Right atrium auricular region (tissue), 2 donors: ENCODE measurements around the gene COLQ. TPM values are rescaled to one million over a fixed set of nuclear protein-coding genes. Genes with fewer than 3 reads are reported as not detected.
"Not testable (repeated sequence)": the region's sequence is repeated elsewhere in the genome, so short reads cannot be mapped to it uniquely, and the experiment has no call there.

ENCODE experiments used
- DNase-seq: peaks from one replicate; pipeline ENCODE4 v3.0.0-alpha.2; 2019; ENCODE audit warnings: low spot score
- H3K27ac ChIP-seq, 2 donors: fragments of 200-600 bp; sonication (generic); 1 replicate in 1 of 2; 2 replicates in 1 of 2; pipeline ENCODE4 v1.5.1; 2016 to 2019
- H3K27me3 ChIP-seq, 2 donors: fragments of 200-600 bp; sonication (generic); one replicate each; pipeline versions ENCODE4 v1.5.1 to v1.6.0; 2017 to 2019
- H3K36me3 ChIP-seq: fragments of 200-600 bp; sonication (generic); one replicate; pipeline ENCODE4 v1.5.1; 2016
- H3K4me1 ChIP-seq, 2 donors: fragments of 200-600 bp; sonication (generic); one replicate each; pipeline versions ENCODE4 v1.5.1 to v1.6.0; 2017 to 2019
- H3K4me3 ChIP-seq, 2 donors: fragments of 200-600 bp; sonication (generic); 1 replicate in 1 of 2; 2 replicates in 1 of 2; pipeline ENCODE4 v1.5.1; 2017 to 2019; ENCODE audit warnings: mild to moderate bottlenecking in 1 of 2, moderate library complexity in 1 of 2
- H3K9me3 ChIP-seq, 2 donors: fragments of 200-600 bp; sonication (generic); one replicate each; pipeline ENCODE4 v1.5.1; 2019
- total RNA-seq, 2 donors: library from RNA; depleted of rRNA; stranded (reverse); fragments of >200 nt; gene quantifications; one replicate each; pipeline ENCODE4 v1.1.0, GENCODE V29; 2016
- TF ChIP-seq, protein P1 (sequence below), 2 donors: fragments of 200-600 bp; sonication (generic); IDR thresholded peaks; one replicate each; pipeline ENCODE4 v1.5.1; 2019; ENCODE audit warnings: antibody characterized with exemption in 2 of 2

COLQ gene
- total RNA-seq, 2 donors from 2014 or later, result 24.3 to 38.3 TPM

DNA sequence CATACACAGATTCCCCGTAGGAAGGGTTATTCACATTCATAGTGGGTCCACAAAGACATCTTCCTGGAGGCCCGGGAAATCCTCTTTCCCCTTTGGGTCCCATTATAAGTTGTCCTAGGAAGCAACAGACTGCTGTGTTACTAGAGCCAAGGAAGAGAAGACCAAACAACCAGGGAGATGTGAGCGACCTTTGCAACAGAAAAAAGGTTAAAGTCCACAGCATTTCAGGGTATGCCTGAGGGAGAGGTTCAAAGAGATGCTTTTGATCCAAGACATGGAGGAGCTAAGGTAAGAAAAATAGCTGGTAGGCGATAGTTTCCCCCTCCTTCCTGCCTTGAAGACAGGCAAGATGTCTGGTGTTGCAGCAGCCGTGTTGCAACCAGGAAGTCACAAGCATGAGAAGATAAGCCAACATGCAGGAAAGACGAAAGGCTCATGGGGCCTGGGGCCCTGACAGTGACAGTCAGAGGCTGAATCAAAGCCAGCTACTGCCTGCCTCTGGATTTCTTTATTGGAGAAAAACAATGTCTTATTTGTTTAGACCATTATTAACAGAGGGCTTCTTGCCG is 63.2 kb downstream of the COLQ start:
- DNase-seq, result no peak
- Histone ChIP-seq H3K27ac (no peak overlapping the region), H3K27me3 (no peaks in the 10 kb centered on the region), H3K9me3 (no peaks in the 10 kb centered on the region), H3K4me1 (no peaks in the 10 kb centered on the region), H3K4me3 (no peak overlapping the region), H3K36me3 (no peaks in the 10 kb centered on the region)
- TF ChIP-seq, protein P1, sequence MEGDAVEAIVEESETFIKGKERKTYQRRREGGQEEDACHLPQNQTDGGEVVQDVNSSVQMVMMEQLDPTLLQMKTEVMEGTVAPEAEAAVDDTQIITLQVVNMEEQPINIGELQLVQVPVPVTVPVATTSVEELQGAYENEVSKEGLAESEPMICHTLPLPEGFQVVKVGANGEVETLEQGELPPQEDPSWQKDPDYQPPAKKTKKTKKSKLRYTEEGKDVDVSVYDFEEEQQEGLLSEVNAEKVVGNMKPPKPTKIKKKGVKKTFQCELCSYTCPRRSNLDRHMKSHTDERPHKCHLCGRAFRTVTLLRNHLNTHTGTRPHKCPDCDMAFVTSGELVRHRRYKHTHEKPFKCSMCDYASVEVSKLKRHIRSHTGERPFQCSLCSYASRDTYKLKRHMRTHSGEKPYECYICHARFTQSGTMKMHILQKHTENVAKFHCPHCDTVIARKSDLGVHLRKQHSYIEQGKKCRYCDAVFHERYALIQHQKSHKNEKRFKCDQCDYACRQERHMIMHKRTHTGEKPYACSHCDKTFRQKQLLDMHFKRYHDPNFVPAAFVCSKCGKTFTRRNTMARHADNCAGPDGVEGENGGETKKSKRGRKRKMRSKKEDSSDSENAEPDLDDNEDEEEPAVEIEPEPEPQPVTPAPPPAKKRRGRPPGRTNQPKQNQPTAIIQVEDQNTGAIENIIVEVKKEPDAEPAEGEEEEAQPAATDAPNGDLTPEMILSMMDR (IDR thresholded peaks at IDR 0.05), result no peak

DNA sequence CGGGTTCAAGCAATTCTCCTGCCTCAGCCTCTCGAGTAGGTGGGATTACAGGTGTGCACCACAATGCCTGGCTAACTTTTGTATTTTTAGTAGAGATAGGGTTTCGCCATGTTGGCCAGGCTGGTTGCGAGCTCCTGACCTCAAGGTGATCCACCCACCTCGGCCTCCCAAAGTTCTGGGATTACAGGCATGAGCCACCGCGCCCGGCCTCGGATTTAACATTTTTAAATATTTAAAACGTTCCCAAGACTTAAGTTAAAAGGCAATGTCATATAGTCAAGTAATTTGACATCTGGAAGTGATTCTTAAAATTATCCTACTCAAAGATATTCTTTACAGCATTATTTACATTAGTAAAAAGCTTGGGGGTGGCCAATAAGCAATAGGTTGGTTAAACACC is 64.6 kb downstream of the COLQ start:
- H3K4me1 ChIP-seq, H3K27me3 ChIP-seq, H3K36me3 ChIP-seq, H3K9me3 ChIP-seq, H3K4me3 ChIP-seq, H3K27ac ChIP-seq, DNase-seq: not testable (repeated sequence)

DNA sequence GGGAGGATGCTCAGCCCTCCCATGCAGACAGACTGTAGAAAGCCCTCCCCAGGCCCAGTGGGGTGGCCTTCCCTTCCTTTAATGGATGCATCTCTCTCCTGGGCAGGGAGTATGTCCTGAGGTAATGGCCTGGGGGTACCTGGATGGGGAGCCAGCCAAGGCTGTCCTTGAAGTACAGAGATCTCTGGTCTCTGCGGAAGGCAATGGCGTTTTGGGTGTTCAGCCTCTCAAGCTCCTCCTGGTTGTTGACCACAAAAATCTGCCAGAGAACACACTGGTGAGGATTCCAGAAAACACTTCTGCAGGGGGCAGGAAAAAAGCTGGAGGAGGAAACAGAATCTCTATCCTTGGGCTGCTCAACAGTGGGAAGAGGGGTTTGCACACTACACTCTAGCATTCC is 65.2 kb downstream of the COLQ start:
- no peak for DNase-seq
- no peak overlapping the region for H3K4me3 ChIP-seq
- no peaks in the 10 kb centered on the region for H3K9me3 ChIP-seq
- H3K36me3 ChIP-seq, result no peaks in the 10 kb centered on the region
- no peaks in the 10 kb centered on the region for H3K27me3 ChIP-seq
- no peaks in the 10 kb centered on the region for H3K4me1 ChIP-seq
- H3K27ac ChIP-seq, result no peak overlapping the region
- TF ChIP-seq, protein P1 (IDR thresholded peaks at IDR 0.05), result no peak

- no peaks in the 10 kb centered on the region for H3K36me3 ChIP-seq
- H3K27me3 ChIP-seq, result no peaks in the 10 kb centered on the region
- TF ChIP-seq, protein P1 (IDR thresholded peaks at IDR 0.05), result no peak
- H3K27ac ChIP-seq, result no peak overlapping the region
- H3K4me3 ChIP-seq, result no peak overlapping the region
- H3K9me3 ChIP-seq, result no peaks in the 10 kb centered on the region
- no peaks in the 10 kb centered on the region for H3K4me1 ChIP-seq
- no peak for DNase-seq
These were observed 65.8 kb downstream of the COLQ start for GRCh38 chr3:15455756-15456155.

GRCh38 chr3:15454965-15455364 is 66.5 kb downstream of the COLQ start:
- H3K36me3 ChIP-seq, result no peaks in the 10 kb centered on the region
- H3K9me3 ChIP-seq, result no peaks in the 10 kb centered on the region
- DNase-seq, result no peak
- no peak overlapping the region for H3K27ac ChIP-seq
- H3K4me3 ChIP-seq, result no peak overlapping the region
- no peaks in the 10 kb centered on the region for H3K27me3 ChIP-seq
- H3K4me1 ChIP-seq, result no peaks in the 10 kb centered on the region
- TF ChIP-seq, protein P1 (IDR thresholded peaks at IDR 0.05), result no peak

DNA sequence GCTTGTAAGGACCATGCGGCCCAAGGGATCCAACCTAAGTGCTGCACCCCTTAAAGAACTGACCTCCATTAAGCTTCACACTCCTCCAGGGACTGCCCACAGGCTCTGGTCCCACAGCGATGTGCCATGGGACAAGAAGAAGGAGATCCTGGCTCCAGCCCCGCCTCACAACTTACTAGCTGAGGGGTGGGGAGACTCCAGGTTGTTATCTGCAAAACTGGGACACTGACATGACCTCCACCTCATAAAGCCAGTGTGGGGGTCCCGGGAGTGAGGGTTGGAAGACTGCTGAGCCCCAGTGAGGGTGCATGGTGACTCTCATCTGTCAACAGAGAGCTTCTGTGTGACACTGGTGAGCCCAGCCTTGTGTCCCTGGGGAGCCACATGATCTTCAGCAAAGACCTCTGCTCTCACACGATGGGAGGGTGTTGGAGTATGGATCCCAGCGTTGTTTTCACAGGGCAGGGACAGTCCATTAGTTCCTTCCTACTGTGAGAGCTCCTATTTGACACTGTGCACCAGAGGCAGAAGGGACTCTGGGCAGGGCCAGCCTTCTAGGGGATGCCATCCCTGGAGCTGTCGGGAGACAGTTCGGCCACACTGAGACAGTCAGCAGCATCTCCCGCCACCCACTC is 67.4 kb downstream of the COLQ start:
- Histone ChIP-seq H3K27me3 (no peaks in the 10 kb centered on the region), H3K9me3 (no peaks in the 10 kb centered on the region), H3K36me3 (peaks cover 5% of the 10 kb centered on the region), H3K27ac (no peak overlapping the region), H3K4me3 (no peak overlapping the region), H3K4me1 (no peaks in the 10 kb centered on the region)
- TF ChIP-seq, protein P1 (IDR thresholded peaks at IDR 0.05), result no peak
- no peak for DNase-seq
